ENCODE results near the gene FYB2.

FYB2 gene

DNA sequence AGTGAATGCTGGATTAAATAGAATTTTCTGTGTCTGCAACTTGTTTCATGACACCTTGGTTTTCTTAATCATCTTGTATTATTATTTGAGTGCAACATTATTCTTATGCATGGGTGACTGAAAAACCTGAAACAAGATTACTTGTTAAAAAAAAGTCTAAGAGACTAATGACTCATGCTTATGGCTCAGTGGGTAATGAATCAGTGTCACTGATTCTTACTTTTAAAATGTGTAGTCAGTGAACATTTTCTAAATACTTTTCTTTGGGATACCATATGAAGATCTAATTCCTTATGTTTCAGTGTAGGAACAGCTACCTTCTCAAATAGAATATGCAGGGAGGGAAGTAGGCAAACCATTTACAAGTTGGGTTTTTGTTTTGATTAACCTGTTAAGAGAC, 108.6 kb downstream of the FYB2 start:
- Histone ChIP-seq H3K27ac (ENCODE audit: low read depth, low read length) (no peak overlapping the region), H3K9ac (ENCODE audit: low read length) (no peak overlapping the region), H4K20me1 (ENCODE audit: low read depth, low read length) (no peaks in the 10 kb centered on the region), H3K27me3 (ENCODE audit: low read length) (no peaks in the 10 kb centered on the region), H3K4me2 (ENCODE audit: low read depth, low read length, poor library complexity, severe bottlenecking) (no peak overlapping the region), H3F3A (ENCODE audit: insufficient read depth) (no peaks in the 10 kb centered on the region), H3K9me3 (ENCODE audit: insufficient read depth, low read length) (no peaks in the 10 kb centered on the region), H3K79me2 (ENCODE audit: insufficient read depth, low read length) (no peaks in the 10 kb centered on the region), H2AFZ (ENCODE audit: low read depth, low read length, severe bottlenecking) (no peak overlapping the region), H3K36me3 (ENCODE audit: low read length) (no peaks in the 10 kb centered on the region), H3K4me3 (ENCODE audit: insufficient read depth, low read length, poor library complexity, severe bottlenecking) (no peak overlapping the region), H3K9me2 (replicated peaks; ENCODE audit: insufficient read depth, low read length) (no peaks in the 10 kb centered on the region)
- TF ChIP-seq EZH2phosphoT487 (conservative IDR thresholded peaks at IDR 0.05; ENCODE audit: low read length), result no peak
- TF ChIP-seq, protein P1, sequence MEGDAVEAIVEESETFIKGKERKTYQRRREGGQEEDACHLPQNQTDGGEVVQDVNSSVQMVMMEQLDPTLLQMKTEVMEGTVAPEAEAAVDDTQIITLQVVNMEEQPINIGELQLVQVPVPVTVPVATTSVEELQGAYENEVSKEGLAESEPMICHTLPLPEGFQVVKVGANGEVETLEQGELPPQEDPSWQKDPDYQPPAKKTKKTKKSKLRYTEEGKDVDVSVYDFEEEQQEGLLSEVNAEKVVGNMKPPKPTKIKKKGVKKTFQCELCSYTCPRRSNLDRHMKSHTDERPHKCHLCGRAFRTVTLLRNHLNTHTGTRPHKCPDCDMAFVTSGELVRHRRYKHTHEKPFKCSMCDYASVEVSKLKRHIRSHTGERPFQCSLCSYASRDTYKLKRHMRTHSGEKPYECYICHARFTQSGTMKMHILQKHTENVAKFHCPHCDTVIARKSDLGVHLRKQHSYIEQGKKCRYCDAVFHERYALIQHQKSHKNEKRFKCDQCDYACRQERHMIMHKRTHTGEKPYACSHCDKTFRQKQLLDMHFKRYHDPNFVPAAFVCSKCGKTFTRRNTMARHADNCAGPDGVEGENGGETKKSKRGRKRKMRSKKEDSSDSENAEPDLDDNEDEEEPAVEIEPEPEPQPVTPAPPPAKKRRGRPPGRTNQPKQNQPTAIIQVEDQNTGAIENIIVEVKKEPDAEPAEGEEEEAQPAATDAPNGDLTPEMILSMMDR (IDR thresholded peaks at IDR 0.05; ENCODE audit: insufficient read depth, low read length, poor library complexity, severe bottlenecking), result no peak

DNA sequence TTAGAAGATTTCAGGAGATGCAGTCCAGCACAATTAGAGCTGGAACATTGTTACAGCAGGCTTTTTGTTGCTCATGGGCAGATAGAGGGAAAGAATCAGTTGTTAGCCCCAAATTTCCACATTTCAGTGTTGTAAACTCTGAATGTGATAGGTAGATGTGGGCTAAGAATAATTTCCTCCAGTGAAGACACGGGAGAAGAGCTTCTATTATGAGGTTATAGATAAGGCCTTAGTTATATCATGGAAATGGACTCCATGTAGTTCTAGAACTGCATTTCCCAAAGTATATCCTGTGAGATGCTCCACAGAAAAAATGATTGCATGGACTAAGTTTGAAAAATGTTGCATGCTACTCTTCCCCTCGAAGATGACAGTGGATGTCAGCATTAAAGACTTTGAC, 109.2 kb downstream of the FYB2 start:
- Histone ChIP-seq H3K27me3 (ENCODE audit: low read length) (no peaks in the 10 kb centered on the region), H3F3A (ENCODE audit: insufficient read depth) (no peaks in the 10 kb centered on the region), H4K20me1 (ENCODE audit: low read depth, low read length) (no peaks in the 10 kb centered on the region), H3K9me2 (replicated peaks; ENCODE audit: insufficient read depth, low read length) (no peaks in the 10 kb centered on the region), H3K36me3 (ENCODE audit: low read length) (no peaks in the 10 kb centered on the region), H3K9me3 (ENCODE audit: insufficient read depth, low read length) (no peaks in the 10 kb centered on the region), H3K9ac (ENCODE audit: low read length) (no peak overlapping the region), H3K79me2 (ENCODE audit: insufficient read depth, low read length) (no peaks in the 10 kb centered on the region), H3K4me3 (ENCODE audit: insufficient read depth, low read length, poor library complexity, severe bottlenecking) (no peak overlapping the region), H3K4me2 (ENCODE audit: low read depth, low read length, poor library complexity, severe bottlenecking) (no peak overlapping the region), H3K27ac (ENCODE audit: low read depth, low read length) (no peak overlapping the region), H2AFZ (ENCODE audit: low read depth, low read length, severe bottlenecking) (no peak overlapping the region)
- TF ChIP-seq EZH2phosphoT487 (conservative IDR thresholded peaks at IDR 0.05; ENCODE audit: low read length), result no peak
- TF ChIP-seq, protein P1 (IDR thresholded peaks at IDR 0.05; ENCODE audit: insufficient read depth, low read length, poor library complexity, severe bottlenecking), result no peak

DNA sequence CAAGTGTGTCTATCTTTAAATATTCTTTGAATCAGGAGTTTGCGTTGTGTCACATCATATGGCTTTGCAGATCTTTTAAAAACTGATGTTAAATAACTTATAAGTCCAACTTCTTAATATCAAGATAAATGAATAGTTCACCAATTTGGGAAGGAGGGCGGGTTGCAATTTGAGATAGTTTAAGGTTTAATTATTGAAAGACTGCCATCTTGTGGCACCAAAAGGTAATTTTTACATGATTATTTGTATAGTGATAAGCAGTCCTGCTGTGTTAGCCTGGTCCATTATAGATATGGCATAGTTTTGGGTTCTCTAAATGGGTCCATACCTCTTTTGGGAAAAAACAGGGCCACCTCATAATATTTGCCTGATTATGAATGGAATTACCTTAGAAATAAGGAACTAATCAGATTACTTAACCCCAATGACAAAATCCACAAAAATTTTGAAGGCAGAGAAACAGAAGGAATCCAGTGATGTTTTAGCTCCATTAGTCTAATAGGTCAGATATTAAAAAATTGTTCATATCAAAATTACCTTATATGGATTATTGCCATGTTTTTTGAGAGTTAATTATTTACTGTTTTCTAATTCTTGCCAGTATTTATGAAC, 109.8 kb downstream of the FYB2 start:
- Histone ChIP-seq H3K79me2 (ENCODE audit: insufficient read depth, low read length) (no peaks in the 10 kb centered on the region), H4K20me1 (ENCODE audit: low read depth, low read length) (no peaks in the 10 kb centered on the region), H3K27me3 (ENCODE audit: low read length) (no peaks in the 10 kb centered on the region), H3K9me3 (ENCODE audit: insufficient read depth, low read length) (no peaks in the 10 kb centered on the region), H3K9me2 (replicated peaks; ENCODE audit: insufficient read depth, low read length) (no peaks in the 10 kb centered on the region), H3K36me3 (ENCODE audit: low read length) (no peaks in the 10 kb centered on the region), H3K27ac (ENCODE audit: low read depth, low read length) (no peak overlapping the region), H3K4me3 (ENCODE audit: insufficient read depth, low read length, poor library complexity, severe bottlenecking) (no peak overlapping the region), H3K4me2 (ENCODE audit: low read depth, low read length, poor library complexity, severe bottlenecking) (no peak overlapping the region), H2AFZ (ENCODE audit: low read depth, low read length, severe bottlenecking) (no peak overlapping the region), H3K9ac (ENCODE audit: low read length) (no peak overlapping the region), H3F3A (ENCODE audit: insufficient read depth) (no peaks in the 10 kb centered on the region)
- TF ChIP-seq, protein P1 (IDR thresholded peaks at IDR 0.05; ENCODE audit: insufficient read depth, low read length, poor library complexity, severe bottlenecking), result peak; percentile 34
- TF ChIP-seq EZH2phosphoT487 (conservative IDR thresholded peaks at IDR 0.05; ENCODE audit: low read length), result no peak

Measured in SU-DHL-6 (cell line).